Stomach (tissue), 4 donors: ENCODE data around the gene EIF5.

ENCODE experiments used
- EP300 ChIP-seq: sonication (generic); formaldehyde crosslinking; IDR thresholded peaks from one replicate; pipeline ENCODE4 v1.6.1; 2017; ENCODE audit warnings: antibody characterized with exemption
- POLR2A ChIP-seq, 4 donors: fragments of 450-650 bp; IDR thresholded peaks; one replicate each; pipeline ENCODE4 v1.6.1; 2016; ENCODE audit warnings: antibody characterized with exemption in 4 of 4, control low read depth in 2 of 4, mild to moderate bottlenecking in 1 of 4, moderate library complexity in 1 of 4
- TF ChIP-seq, protein P1 (sequence below), 7 experiments: fragments of 450-650 bp in 4 of 7; fragments of 200-600 bp in 3 of 7; sonication (generic) in 3 of 7; IDR thresholded peaks; one replicate each; pipeline ENCODE4 v1.5.1; 2016 to 2019; ENCODE audit warnings: antibody characterized with exemption in 7 of 7, control low read depth in 2 of 7, mild to moderate bottlenecking in 1 of 7

GRCh38 chr14:103315941-103316340 is 18.1 kb upstream of the EIF5 start:
- TF ChIP-seq POLR2A (IDR thresholded peaks at IDR 0.05): no peak
- TF ChIP-seq EP300: no peak
- TF ChIP-seq, protein P1, sequence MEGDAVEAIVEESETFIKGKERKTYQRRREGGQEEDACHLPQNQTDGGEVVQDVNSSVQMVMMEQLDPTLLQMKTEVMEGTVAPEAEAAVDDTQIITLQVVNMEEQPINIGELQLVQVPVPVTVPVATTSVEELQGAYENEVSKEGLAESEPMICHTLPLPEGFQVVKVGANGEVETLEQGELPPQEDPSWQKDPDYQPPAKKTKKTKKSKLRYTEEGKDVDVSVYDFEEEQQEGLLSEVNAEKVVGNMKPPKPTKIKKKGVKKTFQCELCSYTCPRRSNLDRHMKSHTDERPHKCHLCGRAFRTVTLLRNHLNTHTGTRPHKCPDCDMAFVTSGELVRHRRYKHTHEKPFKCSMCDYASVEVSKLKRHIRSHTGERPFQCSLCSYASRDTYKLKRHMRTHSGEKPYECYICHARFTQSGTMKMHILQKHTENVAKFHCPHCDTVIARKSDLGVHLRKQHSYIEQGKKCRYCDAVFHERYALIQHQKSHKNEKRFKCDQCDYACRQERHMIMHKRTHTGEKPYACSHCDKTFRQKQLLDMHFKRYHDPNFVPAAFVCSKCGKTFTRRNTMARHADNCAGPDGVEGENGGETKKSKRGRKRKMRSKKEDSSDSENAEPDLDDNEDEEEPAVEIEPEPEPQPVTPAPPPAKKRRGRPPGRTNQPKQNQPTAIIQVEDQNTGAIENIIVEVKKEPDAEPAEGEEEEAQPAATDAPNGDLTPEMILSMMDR (IDR thresholded peaks at IDR 0.05): no peak
